NCI-H1105 treated with DMSO at 0.1 percent for 48 hours (cell line): Measurements from ENCODE around the gene TM9SF4.

ENCODE experiments used
- DNase-seq: peaks from one replicate; lab custom pipeline; 2025; lab: John Stamatoyannopoulos, UW

Gene TM9SF4

GRCh38 chr20:32127347-32127746 is 17.8 kb downstream of the TM9SF4 start:
- DNase-seq, result no peak

DNA sequence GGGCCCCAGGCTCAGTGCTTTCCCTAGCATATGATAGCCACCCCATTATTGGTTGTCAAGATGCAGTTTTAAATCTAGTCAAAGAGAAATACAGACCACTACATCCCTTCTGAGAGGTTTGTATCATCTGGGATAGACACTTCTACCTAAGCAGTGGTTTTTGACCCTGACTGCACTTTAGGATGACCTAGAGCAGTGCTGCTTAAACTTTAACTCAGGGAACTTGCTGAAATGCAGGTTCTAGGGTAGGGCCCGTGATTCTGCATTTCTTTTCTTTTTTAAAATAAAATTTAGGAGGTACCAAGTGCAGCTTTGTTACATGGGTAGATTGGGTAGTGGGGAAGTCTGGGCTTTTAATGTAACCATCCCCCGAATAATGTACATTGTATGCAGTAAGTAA is 18.7 kb downstream of the TM9SF4 start:
- no peak for DNase-seq

DNA sequence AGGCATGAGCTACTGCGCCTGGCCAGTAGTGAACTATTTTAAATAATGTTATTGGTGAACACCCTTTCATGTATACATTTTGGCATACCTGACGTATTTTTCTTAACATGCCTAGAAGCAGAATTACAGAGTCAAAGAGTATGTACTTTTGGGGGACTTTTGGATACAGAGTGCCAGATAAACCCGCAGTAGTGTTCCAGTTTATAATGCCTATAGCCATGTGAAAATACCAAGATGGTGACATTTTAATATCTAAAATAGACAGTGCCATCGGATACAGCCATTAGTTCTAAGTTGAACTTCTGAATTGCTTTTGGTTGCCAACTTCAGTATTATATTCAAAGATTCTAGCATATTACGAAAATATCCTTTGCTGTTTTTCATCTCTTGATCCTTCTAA is 20.3 kb downstream of the TM9SF4 start:
- no peak for DNase-seq

GRCh38 chr20:32130352-32130751 is 20.8 kb downstream of the TM9SF4 start:
- no peak for DNase-seq

DNA sequence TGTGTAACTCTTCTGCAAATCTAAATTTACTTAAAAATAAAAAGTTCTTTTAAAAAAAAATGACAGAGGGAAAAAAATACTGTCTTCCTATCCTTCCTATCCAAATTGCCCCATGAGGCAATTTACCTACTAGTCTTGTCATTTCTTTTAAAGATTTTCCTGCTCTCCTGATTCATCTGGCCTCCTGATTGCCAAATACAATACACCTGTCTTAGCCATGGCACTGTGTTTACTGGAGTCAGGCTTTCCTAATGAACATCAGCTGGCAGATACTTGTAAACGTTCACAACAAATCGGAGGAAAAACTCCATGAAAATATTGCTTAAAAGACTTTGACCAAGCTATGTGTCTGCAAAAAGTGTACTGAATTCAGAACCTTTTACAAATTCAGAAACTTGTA is 21.5 kb downstream of the TM9SF4 start:
- DNase-seq, result no peak

- no peak for DNase-seq
Measured at GRCh38 chr20:32132911-32133549, 23.5 kb downstream of the TM9SF4 start.

DNA sequence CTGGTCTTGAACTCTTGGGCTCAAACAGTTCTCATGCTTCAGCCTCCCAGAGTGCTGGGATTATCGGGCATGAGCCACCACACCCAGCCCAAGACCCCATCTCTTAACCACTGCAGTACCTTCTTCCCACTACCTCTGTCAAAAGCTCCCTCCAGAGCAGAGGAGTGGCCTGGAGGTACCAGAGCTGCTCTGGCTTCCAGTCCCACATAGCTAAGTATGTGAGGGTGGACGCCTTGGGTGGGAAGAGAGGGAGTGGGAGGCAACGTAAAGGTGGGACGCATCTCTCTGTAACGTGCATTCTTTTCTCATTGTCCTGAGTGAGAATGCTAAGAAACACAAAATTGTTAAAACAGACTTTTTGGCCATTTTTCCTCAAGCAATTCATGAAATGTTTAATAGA is 24.5 kb downstream of the TM9SF4 start:
- DNase-seq, result no peak

GRCh38 chr20:32135983-32136515 is 26.5 kb downstream of the TM9SF4 start:
- DNase-seq, result no peak

GRCh38 chr20:32138921-32139320 is 29.4 kb downstream of the TM9SF4 start:
- no peak for DNase-seq

- DNase-seq, result no peak
Measured at GRCh38 chr20:32139947-32140346, 30.4 kb downstream of the TM9SF4 start.

DNA sequence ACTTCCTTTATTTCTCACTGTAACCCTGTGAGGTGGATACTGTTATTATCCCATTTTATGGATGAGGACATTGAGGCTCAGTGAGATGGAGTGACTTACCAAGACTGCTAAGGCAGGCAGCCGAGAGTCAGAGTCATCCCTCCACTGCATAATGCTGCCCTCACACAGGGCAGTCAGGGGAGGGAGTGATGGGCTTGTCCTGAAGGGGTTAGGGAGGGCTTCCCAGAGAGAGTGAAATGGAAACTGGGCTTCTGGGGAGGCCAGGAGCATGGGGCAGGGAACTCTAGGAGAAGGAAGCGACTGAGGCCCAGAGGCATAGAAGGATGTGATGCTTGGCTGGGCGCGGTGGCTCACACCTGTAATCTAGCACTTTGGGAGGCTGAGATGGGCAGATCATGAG is 31.1 kb downstream of the TM9SF4 start:
- no peak for DNase-seq

GRCh38 chr20:32141465-32141980 is 32.0 kb downstream of the TM9SF4 start:
- DNase-seq, result no peak

- DNase-seq, result no peak
Measured at GRCh38 chr20:32142088-32142487, 32.6 kb downstream of the TM9SF4 start.

- no peak for DNase-seq
Measured at GRCh38 chr20:32142991-32143390, 33.5 kb downstream of the TM9SF4 start.

DNA sequence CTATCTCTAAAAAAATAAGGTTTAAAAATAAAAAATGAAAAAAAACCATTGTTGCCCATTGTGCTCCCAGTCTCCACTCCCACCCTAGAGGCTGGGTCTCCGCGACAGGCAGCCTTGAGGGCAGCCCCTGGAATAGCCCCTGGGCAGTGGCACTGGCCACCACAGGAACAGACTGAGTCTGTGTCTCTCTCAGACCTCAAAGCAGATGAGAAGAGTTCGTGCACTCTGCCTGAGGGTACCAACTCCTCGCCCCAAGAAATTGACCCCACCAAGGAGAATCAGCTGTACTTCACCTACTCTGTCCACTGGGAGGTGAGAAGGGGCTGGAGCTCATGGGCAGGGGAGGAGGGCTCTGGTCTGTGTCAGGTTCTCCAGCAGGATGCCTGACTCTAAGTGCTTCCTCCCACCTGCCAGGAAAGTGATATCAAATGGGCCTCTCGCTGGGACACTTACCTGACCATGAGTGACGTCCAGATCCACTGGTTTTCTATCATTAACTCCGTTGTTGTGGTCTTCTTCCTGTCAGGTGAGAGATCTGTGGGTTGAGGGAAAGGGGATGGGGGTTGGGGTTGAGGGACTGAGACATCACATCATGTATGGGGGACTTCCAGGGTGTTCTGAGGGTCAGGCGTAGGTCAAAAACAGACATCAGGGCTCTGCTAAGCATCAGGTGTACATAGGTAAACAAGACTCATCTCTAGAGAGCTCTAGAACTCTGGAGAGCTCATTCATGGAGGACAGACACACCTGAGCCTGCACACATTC is 35.6 kb downstream of the TM9SF4 start:
- no peak for DNase-seq

DNA sequence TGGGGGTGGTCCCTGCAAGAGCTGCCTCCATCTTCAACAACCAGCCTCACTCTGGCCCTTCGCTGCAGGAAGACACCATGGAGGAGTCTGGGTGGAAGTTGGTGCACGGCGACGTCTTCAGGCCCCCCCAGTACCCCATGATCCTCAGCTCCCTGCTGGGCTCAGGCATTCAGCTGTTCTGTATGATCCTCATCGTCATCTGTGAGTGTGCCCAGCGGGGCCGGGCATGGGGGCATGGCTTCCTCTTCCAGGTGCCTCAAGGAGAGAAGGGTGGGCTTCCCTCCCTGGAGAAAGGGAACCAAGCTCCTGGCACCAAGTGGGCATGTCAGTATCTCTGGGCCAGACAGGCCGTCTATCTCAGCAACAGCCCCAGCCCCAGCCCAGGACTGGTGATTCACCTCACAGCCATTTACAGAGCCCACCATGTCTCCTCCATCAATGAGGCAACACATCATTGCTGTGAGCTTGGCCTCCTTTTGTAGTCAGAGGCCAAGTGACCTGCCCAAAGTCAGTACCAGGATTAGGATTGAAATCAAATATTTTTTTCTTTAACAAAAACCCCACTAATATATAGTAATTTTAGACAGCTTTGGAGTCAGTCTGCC is 40.2 kb downstream of the TM9SF4 start:
- no peak for DNase-seq

DNA sequence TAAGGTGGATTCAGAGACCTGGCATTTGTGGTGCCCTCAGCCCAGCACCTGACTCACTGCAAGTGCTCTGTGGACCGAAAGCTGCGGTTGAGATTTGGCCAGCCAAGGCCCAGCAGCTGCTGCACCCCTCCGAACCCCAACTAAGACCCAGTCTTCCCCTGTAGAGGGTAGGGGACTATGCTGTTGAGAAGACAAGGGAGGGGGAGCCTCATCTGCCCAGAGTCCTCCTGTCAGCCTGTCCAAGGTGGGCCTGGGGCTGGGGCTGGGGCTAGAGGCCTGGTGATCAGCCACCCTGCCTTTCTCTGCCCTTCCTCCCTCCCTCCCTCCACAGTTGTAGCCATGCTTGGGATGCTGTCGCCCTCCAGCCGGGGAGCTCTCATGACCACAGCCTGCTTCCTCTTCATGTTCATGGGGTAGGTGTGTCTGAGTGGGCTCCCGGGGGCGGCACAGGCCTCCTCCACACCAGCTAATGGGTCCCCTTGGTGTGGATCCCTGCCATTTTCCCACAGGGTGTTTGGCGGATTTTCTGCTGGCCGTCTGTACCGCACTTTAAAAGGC is 40.9 kb downstream of the TM9SF4 start:
- no peak for DNase-seq

DNA sequence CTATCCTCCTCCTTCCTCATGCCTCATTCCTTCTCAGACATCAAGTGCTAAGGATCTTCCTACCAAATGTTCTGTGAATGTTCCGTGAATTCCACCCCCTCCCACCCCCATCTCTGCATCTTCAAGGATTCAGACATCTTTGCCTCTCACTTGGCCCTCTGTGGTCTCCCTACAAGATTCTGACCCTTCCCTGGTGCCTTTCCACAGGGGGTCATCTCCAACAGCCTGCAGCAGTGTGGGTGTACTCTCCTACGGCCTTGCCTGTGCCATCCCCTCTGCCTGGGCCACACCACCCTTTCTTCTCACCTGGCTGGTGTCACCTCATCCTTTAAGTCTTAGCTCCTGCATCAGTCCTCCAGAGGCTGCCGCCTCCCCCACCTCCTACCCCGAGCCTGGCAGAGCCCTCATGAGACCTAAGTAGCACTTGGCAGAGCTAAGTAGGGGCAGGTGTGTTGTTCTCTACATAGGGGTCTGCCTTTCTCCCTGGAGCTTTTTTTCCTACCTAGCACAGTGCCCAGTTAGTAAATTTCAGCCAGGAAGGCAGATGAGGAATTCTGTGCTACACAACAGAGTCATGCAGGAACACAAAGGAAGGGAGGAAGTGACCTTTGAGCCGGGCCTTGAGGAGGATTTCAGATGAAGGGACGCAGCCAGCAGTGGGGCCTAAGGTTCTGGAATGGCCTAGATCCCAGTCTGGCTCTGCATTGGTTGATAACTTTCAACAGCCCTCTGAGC is 43.1 kb downstream of the TM9SF4 start:
- DNase-seq, result no peak

DNA sequence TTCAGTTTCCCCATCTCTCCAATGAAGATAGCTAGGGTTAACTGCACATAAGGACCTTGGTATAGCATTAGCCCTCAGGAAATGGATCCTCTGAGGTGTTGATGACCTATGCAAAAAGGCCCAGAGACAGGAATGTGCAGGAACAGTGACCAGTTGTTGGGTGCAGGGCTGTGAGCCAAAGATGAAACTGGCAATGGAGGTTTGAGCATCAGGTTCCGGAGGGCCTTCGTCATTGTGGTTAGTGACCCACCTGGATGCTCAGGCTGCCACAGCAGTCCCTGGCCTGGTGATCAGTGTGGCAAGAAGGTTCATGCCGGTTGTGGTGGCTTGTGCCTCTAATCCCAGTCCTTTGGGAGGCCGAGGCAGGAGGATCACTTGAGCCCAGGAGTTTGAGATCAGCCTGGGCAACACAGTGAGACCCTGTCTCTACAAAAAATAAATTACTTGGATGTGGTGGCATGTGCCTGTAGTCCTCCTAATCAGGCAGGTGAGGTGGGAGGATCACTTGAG is 43.7 kb downstream of the TM9SF4 start:
- DNase-seq, result no peak

DNA sequence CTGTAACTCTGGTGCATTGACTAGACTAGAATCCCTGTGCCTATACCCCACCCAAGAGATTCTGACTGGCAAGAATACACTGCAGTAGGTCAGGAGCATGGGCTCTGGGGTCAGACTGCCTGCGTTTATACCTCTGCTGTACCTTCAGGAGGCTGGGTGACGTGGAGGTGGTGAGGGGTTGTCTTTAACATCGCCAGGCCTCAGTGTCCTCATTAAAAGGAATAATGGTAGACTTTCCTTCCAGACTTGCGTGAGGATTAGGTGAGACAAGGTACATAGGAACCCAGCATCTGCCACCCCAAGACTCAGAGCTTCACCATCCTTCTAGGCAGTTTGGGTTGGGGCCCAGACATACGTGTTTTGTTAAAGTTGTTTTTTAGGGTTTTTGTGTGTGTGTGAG is 44.3 kb downstream of the TM9SF4 start:
- no peak for DNase-seq
